ENCODE results near the gene WDR55.
"Not testable (repeated sequence)": the region's sequence is repeated elsewhere in the genome, so short reads cannot be mapped to it uniquely, and the experiment has no call there.

Gene WDR55

DNA sequence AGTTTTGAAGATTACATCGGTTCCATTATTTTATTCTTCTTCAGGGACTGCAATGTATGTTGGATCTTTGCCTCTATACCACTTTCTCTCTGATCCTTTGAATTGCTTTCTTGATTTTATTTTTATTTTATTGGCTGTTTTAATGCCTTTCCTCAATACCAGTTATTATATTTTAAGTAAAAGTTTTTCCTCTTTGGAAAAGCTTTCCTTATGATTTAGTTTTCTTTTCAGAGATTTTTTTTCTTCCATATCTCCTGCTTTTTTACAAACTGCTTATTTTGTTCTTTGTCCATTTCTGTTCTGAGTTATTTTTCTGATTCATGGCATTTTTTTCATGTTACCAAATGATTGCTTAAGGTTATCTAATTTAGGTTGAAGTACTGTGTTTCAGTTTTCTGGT, 47.1 kb downstream of the WDR55 start:
- H3K9ac ChIP-seq (ENCODE audit: insufficient read length), result no peak overlapping the region
- H3K4me3 ChIP-seq, result no peak overlapping the region
- H3K36me3 ChIP-seq (ENCODE audit: insufficient read depth, low read length), result peaks cover 7% of the 10 kb centered on the region; the same call in 1 of the 2 replicates
- no peak for TF ChIP-seq EZH2 (IDR thresholded peaks at IDR 0.05)
- no peak for TF ChIP-seq POLR2AphosphoS5 (IDR thresholded peaks at IDR 0.05; ENCODE audit: borderline replicate concordance, low read depth, low read length)
- TF ChIP-seq FOXP2 (optimal IDR thresholded peaks at IDR 0.05; ENCODE audit: control extremely low read depth, extremely low read length, insufficient read depth), result no peak
- H3K27ac ChIP-seq, result no peak overlapping the region
- DNase-seq (ENCODE audit: low read depth, low spot score), result no peak
- H3K9me3 ChIP-seq (ENCODE audit: low read depth, low read length), result no peaks in the 10 kb centered on the region

DNA sequence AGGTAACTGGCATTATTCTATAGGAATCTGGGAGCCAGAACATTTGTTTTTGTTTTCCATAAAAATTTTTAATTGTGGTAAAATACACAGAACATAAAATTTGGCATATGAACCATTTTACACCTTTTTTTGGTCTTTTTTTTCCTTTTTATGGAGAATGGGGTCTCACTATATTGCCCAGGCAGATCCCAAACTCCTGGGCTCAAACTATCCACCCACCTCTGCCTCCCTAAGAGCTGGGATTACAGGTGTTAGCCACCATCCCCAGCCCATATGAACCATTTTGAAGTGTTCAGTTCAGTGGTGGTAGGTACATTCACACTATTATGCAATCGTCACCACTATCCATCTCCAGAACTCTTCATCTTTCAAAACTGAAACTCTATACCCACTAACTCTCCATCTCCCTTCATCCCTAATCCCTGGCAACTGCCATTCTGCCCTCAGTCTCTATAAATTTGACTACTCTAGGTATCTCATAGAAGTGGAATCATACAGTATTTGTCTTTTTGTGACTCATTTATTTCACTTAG, 48.9 kb downstream of the WDR55 start:
- no peak for DNase-seq (ENCODE audit: low read depth, low spot score)
- H3K9me3 ChIP-seq (ENCODE audit: low read depth, low read length), result no peaks in the 10 kb centered on the region
- H3K27ac ChIP-seq, result no peak overlapping the region
- TF ChIP-seq FOXP2 (optimal IDR thresholded peaks at IDR 0.05; ENCODE audit: control extremely low read depth, extremely low read length, insufficient read depth) (no peak), POLR2AphosphoS5 (IDR thresholded peaks at IDR 0.05; ENCODE audit: borderline replicate concordance, low read depth, low read length) (no peak), EZH2 (IDR thresholded peaks at IDR 0.05) (no peak)
- no peak overlapping the region for H3K4me3 ChIP-seq
- H3K9ac ChIP-seq (ENCODE audit: insufficient read length), result no peak overlapping the region
- no peaks in the 10 kb centered on the region for H3K36me3 ChIP-seq (ENCODE audit: insufficient read depth, low read length)

- not testable (repeated sequence) for DNase-seq (ENCODE audit: low read depth, low spot score); H3K9ac ChIP-seq (ENCODE audit: insufficient read length); H3K9me3 ChIP-seq (ENCODE audit: low read depth, low read length); H3K27ac ChIP-seq; H3K36me3 ChIP-seq (ENCODE audit: insufficient read depth, low read length); H3K4me3 ChIP-seq
Observed at GRCh38 chr5:140716238-140716637, 51.5 kb downstream of the WDR55 start.

DNA sequence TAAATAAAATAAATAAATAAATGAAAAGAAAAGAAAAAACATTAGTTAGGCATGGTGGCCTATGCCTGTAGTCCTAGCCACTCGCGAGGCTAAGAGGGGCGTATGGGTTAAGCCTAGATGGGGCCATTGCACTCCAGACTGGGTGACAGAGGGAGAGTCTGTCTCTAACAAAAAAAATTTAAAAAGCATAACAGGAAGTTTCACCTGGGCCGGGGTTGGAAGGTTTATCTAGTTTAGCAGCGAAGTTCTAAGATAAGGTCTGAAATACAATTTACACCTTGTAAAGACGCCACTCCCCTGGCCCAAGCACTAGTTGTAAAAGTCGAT, 53.5 kb downstream of the WDR55 start:
- Histone ChIP-seq H3K36me3 (ENCODE audit: insufficient read depth, low read length) (no peaks in the 10 kb centered on the region), H3K9me3 (ENCODE audit: low read depth, low read length) (no peaks in the 10 kb centered on the region), H3K9ac (ENCODE audit: insufficient read length) (no peak overlapping the region), H3K4me3 (no peak overlapping the region), H3K27ac (no peak overlapping the region)
- no peak for DNase-seq (ENCODE audit: low read depth, low spot score)
- TF ChIP-seq FOXP2 (optimal IDR thresholded peaks at IDR 0.05; ENCODE audit: control extremely low read depth, extremely low read length, insufficient read depth) (no peak), POLR2AphosphoS5 (IDR thresholded peaks at IDR 0.05; ENCODE audit: borderline replicate concordance, low read depth, low read length) (no peak), EZH2 (IDR thresholded peaks at IDR 0.05) (no peak)

DNA sequence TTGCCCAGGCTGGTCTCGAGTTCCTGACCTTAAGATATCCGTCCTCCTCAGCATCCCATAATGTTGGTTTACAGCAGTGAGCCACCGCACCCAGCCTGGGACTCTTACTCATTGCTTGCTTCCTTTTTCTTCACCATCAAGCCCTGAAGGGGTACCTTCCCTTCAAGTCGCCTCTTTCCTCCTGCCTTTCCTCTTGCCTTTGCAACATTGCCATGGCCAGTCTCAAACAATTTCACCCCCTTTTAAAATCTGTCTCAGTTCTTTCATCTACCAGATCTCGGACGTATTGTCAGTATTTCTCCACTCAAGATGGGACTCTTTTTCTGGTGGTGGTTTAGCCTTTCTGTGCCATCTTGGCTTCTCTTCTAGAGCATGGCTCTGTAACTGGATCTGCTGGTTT, 56.0 kb downstream of the WDR55 start:
- not testable (repeated sequence) for H3K4me3 ChIP-seq; DNase-seq (ENCODE audit: low read depth, low spot score); H3K9ac ChIP-seq (ENCODE audit: insufficient read length); H3K27ac ChIP-seq; H3K9me3 ChIP-seq (ENCODE audit: low read depth, low read length); H3K36me3 ChIP-seq (ENCODE audit: insufficient read depth, low read length)

DNA sequence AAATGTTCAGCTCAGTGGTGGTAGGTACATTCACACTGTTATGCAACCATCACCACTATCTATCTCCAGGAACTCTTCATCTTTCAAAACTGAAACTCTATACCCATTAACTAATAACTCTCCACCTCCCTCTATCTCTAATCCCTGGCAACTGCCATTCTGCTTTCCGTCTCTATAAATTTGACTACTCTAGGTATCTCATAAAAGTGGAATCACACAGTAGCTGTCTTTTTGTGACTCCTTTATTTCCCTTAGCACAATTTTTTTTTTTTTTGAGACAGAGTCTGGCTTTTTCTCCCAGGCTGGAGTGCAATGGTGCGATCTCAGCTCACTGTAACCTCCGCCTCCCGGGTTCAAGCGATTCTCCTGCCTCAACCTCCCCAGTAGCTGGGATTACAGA, 56.7 kb downstream of the WDR55 start:
- not testable (repeated sequence) for H3K36me3 ChIP-seq (ENCODE audit: insufficient read depth, low read length); H3K9ac ChIP-seq (ENCODE audit: insufficient read length); H3K4me3 ChIP-seq; DNase-seq (ENCODE audit: low read depth, low spot score); H3K27ac ChIP-seq; H3K9me3 ChIP-seq (ENCODE audit: low read depth, low read length)

All from SK-N-MC (cell line).